ENCODE measurements around the gene GAGE12H. TPM values are rescaled to one million over a fixed set of nuclear protein-coding genes. Genes with fewer than 3 reads are reported as not detected.

The GAGE12H gene
- total RNA-seq, 2 donors from 2014 or later = not detected

GRCh38 chrX:49610718-49611310 lies 31.1 kb downstream of the GAGE12H start:
- WGBS = 30% methylated on average over 7 of the region's 7 CpGs
- no peaks in the 10 kb centered on the region for H3K9me3 ChIP-seq
- no peak overlapping the region for H3K27ac ChIP-seq
- H3K27me3 ChIP-seq (replicated peaks; ENCODE audit: insufficient read depth) = no peaks in the 10 kb centered on the region
- H3K4me1 ChIP-seq (replicated peaks) = no peaks in the 10 kb centered on the region
- H3K4me3 ChIP-seq = no peak overlapping the region
- no peak for DNase-seq (ENCODE audit: low spot score)
- TF ChIP-seq CTCF (IDR thresholded peaks at IDR 0.05) (no peak), POLR2AphosphoS5 (IDR thresholded peaks at IDR 0.05) (no peak), POLR2A (IDR thresholded peaks at IDR 0.05) (no peak)
- no peaks in the 10 kb centered on the region for H3K36me3 ChIP-seq
- intact Hi-C loops (cut with DNase I) = no loop called here

GRCh38 chrX:49618574-49618973 lies 38.8 kb downstream of the GAGE12H start:
- Histone ChIP-seq H3K27ac (no peak overlapping the region), H3K4me1 (replicated peaks) (no peaks in the 10 kb centered on the region), H3K36me3 (no peaks in the 10 kb centered on the region), H3K9me3 (no peaks in the 10 kb centered on the region), H3K27me3 (replicated peaks; ENCODE audit: insufficient read depth) (no peaks in the 10 kb centered on the region), H3K4me3 (no peak overlapping the region)
- TF ChIP-seq POLR2AphosphoS5 (IDR thresholded peaks at IDR 0.05) = no peak
- TF ChIP-seq CTCF (IDR thresholded peaks at IDR 0.05) = no peak
- TF ChIP-seq POLR2A (IDR thresholded peaks at IDR 0.05) = no peak
- no peak for DNase-seq (ENCODE audit: low spot score)
- 98% methylated on average over 2 of the region's 2 CpGs for WGBS
- intact Hi-C loops (cut with DNase I) = no loop called here

- intact Hi-C loops (cut with DNase I) = no loop called here
- TF ChIP-seq CTCF (IDR thresholded peaks at IDR 0.05) (no peak), POLR2AphosphoS5 (IDR thresholded peaks at IDR 0.05) (no peak), POLR2A (IDR thresholded peaks at IDR 0.05) (no peak)
- Histone ChIP-seq H3K27me3 (replicated peaks; ENCODE audit: insufficient read depth) (no peaks in the 10 kb centered on the region), H3K36me3 (no peaks in the 10 kb centered on the region), H3K9me3 (no peaks in the 10 kb centered on the region), H3K4me3 (no peak overlapping the region), H3K4me1 (replicated peaks) (no peaks in the 10 kb centered on the region), H3K27ac (no peak overlapping the region)
- 87% methylated on average over 32 of the region's 33 CpGs for WGBS
- no peak for DNase-seq (ENCODE audit: low spot score)
These were observed 47.5 kb downstream of the GAGE12H start for GRCh38 chrX:49627086-49627777.

Small RNAs within 50 kb of the gene (small RNA-seq; reads per million reads assigned to genes)
- gene GAGE12B = 0 reads per million in 2 donors

Other genes starting within 250 kb of the GAGE12H start
- not detected for gene GAGE13, start 248.4 kb upstream of the GAGE12H start, total RNA-seq
- gene GAGE12C, start 47.8 kb upstream of the GAGE12H start, total RNA-seq = not detected
- gene GAGE12D, start 38.2 kb upstream of the GAGE12H start, total RNA-seq = not detected
- not detected for gene GAGE12E, start 28.7 kb upstream of the GAGE12H start, total RNA-seq
- 1 to 10 TPM in 1 of 2 donors, not detected in 1; 2.3 TPM for gene GAGE12F, start 19.1 kb upstream of the GAGE12H start, total RNA-seq
- not detected for gene GAGE12G, start 9.5 kb upstream of the GAGE12H start, total RNA-seq
- not detected for gene GAGE2A, start 9.5 kb downstream of the GAGE12H start, total RNA-seq
- gene GAGE1, start 19.1 kb downstream of the GAGE12H start, total RNA-seq = 1 to 10 TPM in 1 of 2 donors, not detected in 1; 9.8 TPM
- gene PAGE1, start 116.0 kb downstream of the GAGE12H start, total RNA-seq = 1 to 10 TPM in 1 of 2 donors, not detected in 1; 8.9 TPM
- gene PAGE4, start 249.4 kb downstream of the GAGE12H start, total RNA-seq = 10 to 100 TPM; 26.5 to 31.5 TPM

Data from prostate gland (tissue), 2 donors.